ENCODE measurements around the gene IARS2.
"Not testable (repeated sequence)": the region's sequence is repeated elsewhere in the genome, so short reads cannot be mapped to it uniquely, and the experiment has no call there.

The IARS2 gene

GRCh38 chr1:220094016-220094911 is at the start of gene IARS2:
TSS of gene IARS2 (plus strand) at chr1:220094132. CDS start at chr1:220094217, 85 bp downstream.
- FAIRE-seq, result no peak

GRCh38 chr1:220044678-220045355 is 49.1 kb upstream of the IARS2 start:
- no peak for FAIRE-seq

GRCh38 chr1:220045356-220046051 is 48.4 kb upstream of the IARS2 start:
- no peak for FAIRE-seq

- peak; percentile 97 for FAIRE-seq
Observed at GRCh38 chr1:220046052-220046930, 47.6 kb upstream of the IARS2 start, which contains the start of gene EPRS1. TSS of gene EPRS1 (minus strand) at chr1:220046505. CDS start at chr1:220046388, 117 bp downstream.

- FAIRE-seq, result no peak
Observed at GRCh38 chr1:220056374-220056773, 37.6 kb upstream of the IARS2 start.

- no peak for FAIRE-seq
Observed at GRCh38 chr1:220060876-220061275, 33.1 kb upstream of the IARS2 start.

GRCh38 chr1:220062629-220063028 is 31.3 kb upstream of the IARS2 start:
- FAIRE-seq, result no peak

- no peak for FAIRE-seq
Observed at GRCh38 chr1:220067269-220068204, 26.4 kb upstream of the IARS2 start.

GRCh38 chr1:220076861-220077762 is 16.8 kb upstream of the IARS2 start:
- FAIRE-seq, result peak; percentile 31

GRCh38 chr1:220077887-220078286 is 16.0 kb upstream of the IARS2 start:
- no peak for FAIRE-seq

- FAIRE-seq, result no peak
Observed at GRCh38 chr1:220084460-220084859, 9.5 kb upstream of the IARS2 start.

GRCh38 chr1:220086261-220086686 is 7.7 kb upstream of the IARS2 start:
- FAIRE-seq, result not testable (repeated sequence)

- FAIRE-seq, result peak; percentile 97
Observed at GRCh38 chr1:220089650-220090556, 4.0 kb upstream of the IARS2 start, which contains the start of gene BPNT1. TSS of gene BPNT1 (minus strand) at chr1:220089788. CDS start at chr1:220079846, 9,942 bp downstream.

- FAIRE-seq, result no peak
Observed at GRCh38 chr1:220092694-220093093, 1.2 kb upstream of the IARS2 start.

GRCh38 chr1:220093361-220094015 is 444 bp upstream of the IARS2 start:
- FAIRE-seq, result peak; percentile 68

- FAIRE-seq, result no peak
Observed at GRCh38 chr1:220099826-220100225, 5.9 kb downstream of the IARS2 start.

GRCh38 chr1:220110473-220110872 is 16.5 kb downstream of the IARS2 start:
- not testable (repeated sequence) for FAIRE-seq

GRCh38 chr1:220112600-220112999 is 18.7 kb downstream of the IARS2 start:
- FAIRE-seq, result not testable (repeated sequence)
